HG02759 (cell line): ENCODE results near the gene ACLY.

Source experiments
- ATAC-seq: cut with Tn5 transposase; IDR thresholded peaks from one replicate; pipeline ENCODE4 v1.9.1; 2021; ENCODE audit warnings: mild to moderate bottlenecking, moderate library complexity; ENCODE audit not compliant: unreplicated experiment

The ACLY gene

GRCh38 chr17:41918314-41919164, at the start of gene ACLY:
ACLY (minus strand) TSS chr17:41918951; CDS start chr17:41913873, 5,078 bp downstream.
- peak; percentile 96 for ATAC-seq

GRCh38 chr17:41967921-41968578, 49.3 kb upstream of the ACLY start:
- no peak for ATAC-seq

GRCh38 chr17:41967141-41967920, 48.6 kb upstream of the ACLY start:
- no peak for ATAC-seq

GRCh38 chr17:41966463-41967140, 47.9 kb upstream of the ACLY start, which contains the start of gene CNP:
CNP (plus strand) TSS chr17:41966795; CDS start chr17:41966885, 90 bp downstream.
- peak; percentile 76 for ATAC-seq

GRCh38 chr17:41965694-41966462, 47.1 kb upstream of the ACLY start:
- peak; percentile 32 for ATAC-seq

- ATAC-seq, result no peak
Measured at GRCh38 chr17:41962768-41963434, 44.1 kb upstream of the ACLY start.

GRCh38 chr17:41962111-41962510, 43.4 kb upstream of the ACLY start:
- no peak for ATAC-seq

- no peak for ATAC-seq
Measured at GRCh38 chr17:41959336-41960095, 40.8 kb upstream of the ACLY start.

- ATAC-seq, result no peak
Measured at GRCh38 chr17:41959030-41959335, 40.2 kb upstream of the ACLY start.

GRCh38 chr17:41957869-41958439, 39.2 kb upstream of the ACLY start:
- no peak for ATAC-seq

- ATAC-seq, result no peak
Measured at GRCh38 chr17:41957031-41957868, 38.5 kb upstream of the ACLY start.

GRCh38 chr17:41956522-41956921, 37.8 kb upstream of the ACLY start:
- ATAC-seq, result no peak

- ATAC-seq, result no peak
Measured at GRCh38 chr17:41948762-41949460, 30.2 kb upstream of the ACLY start.

- ATAC-seq, result no peak
Measured at GRCh38 chr17:41944943-41945342, 26.2 kb upstream of the ACLY start.

- ATAC-seq, result no peak
Measured at GRCh38 chr17:41943492-41943891, 24.7 kb upstream of the ACLY start.

- no peak for ATAC-seq
Measured at GRCh38 chr17:41942626-41943373, 24.0 kb upstream of the ACLY start.
